HG03159 (cell line): ENCODE data around the gene AKR1C2.
"Not testable (repeated sequence)": the region's sequence is repeated elsewhere in the genome, so short reads cannot be mapped to it uniquely, and the experiment has no call there.

Experiments used
- ATAC-seq: cut with Tn5 transposase; IDR thresholded peaks from one replicate; pipeline ENCODE4 v1.9.1; 2021; ENCODE audit warnings: mild to moderate bottlenecking, moderate library complexity; ENCODE audit not compliant: unreplicated experiment

Gene AKR1C2

GRCh38 chr10:5003127-5004029 is at the start of gene AKR1C2:
AKR1C2 (minus strand) TSS chr10:5003857; CDS start chr10:5003835, 22 bp downstream.
- not testable (repeated sequence) for ATAC-seq

DNA sequence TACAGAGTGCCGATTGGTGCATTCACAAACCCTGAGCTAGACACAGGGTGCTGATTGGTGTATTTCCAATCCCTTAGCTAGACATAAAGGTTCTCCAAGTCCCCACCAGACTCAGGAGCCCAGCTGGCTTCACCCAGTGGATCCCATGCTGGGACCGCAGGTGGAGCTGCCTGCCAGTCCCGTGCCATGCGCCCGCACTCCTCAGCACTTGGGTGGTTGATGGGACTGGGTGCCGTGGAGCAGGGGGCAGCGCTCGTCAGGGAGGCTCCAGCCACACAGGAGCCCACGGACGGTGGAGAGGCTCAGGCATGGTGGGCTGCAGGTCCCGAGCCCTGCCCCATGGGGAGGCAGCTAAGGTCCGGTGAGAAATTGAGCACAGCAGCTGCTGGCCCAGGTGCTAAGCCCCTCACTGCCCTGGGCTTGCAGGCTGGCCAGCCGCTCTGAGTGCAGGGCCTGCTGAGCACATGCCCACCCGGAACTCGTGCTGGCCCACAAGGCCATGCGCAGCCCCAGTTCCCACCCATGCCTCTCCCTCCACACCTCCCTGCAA is 49.4 kb upstream of the AKR1C2 start:
- not testable (repeated sequence) for ATAC-seq

GRCh38 chr10:5047912-5048628 is 44.4 kb upstream of the AKR1C2 start:
- ATAC-seq: no peak

- ATAC-seq: not testable (repeated sequence)
Observed at GRCh38 chr10:5047055-5047454, 43.4 kb upstream of the AKR1C2 start.

DNA sequence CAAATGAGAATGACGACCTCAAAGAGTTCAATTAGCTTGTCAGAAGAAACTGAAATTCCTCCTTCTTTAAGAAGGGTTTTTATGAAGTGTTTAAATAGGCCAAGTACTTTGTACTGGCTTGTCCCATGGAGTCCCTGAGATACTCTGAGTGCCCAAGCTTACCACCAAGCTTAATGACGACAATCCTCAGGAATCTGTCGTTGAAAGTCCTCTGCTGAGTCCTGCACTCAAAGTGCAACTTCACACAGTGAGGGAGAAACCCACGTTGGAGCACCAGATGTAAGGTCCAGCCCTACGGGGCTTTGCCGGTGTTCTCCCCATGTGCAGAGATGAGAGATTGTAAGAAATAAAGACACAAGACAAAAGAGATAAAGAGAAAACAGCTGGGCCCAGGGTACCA is 42.8 kb upstream of the AKR1C2 start:
- no peak for ATAC-seq

GRCh38 chr10:5045095-5045494 is 41.4 kb upstream of the AKR1C2 start:
- ATAC-seq: no peak

DNA sequence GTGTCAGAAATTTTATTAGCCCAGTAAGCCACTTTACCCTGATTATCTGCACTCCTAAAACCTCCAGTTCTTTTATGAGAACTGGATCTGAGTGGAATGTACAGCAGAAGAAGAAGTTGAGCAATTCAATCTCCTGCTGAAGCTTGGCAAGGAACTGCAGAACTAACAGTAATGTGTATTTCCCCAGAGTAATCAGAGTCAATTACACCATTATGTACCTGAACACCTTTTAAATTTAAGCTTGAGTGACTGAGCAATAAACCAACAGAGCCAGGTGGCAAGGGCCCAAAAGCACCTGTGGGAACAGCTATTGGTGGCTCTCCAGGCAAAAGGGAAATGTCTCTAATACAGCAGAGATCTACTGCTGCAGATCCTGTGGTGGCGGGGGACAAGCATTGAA is 40.1 kb upstream of the AKR1C2 start:
- no peak for ATAC-seq

DNA sequence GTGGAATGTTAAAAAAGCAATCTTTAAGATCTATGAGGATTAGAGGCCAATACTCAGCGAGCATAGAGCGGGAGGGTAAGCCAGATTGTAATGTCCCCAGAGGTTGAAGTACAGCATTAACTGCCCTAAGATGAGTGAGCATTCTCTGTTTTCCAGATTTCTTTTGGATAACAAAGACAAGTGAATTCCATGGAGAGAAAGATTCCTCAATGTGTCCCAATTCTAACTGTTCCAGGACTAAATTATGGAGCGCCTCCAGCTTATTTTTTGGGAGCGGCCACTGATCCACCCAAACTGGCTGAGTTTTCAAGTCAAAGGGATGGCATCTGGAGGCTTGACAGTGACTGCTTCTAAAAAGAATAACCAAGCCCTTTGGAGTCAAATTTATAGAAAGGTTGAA is 39.3 kb upstream of the AKR1C2 start:
- no peak for ATAC-seq

GRCh38 chr10:5041471-5042023 is 37.9 kb upstream of the AKR1C2 start:
- ATAC-seq: no peak

GRCh38 chr10:5040781-5041470 is 37.3 kb upstream of the AKR1C2 start:
- ATAC-seq: no peak

DNA sequence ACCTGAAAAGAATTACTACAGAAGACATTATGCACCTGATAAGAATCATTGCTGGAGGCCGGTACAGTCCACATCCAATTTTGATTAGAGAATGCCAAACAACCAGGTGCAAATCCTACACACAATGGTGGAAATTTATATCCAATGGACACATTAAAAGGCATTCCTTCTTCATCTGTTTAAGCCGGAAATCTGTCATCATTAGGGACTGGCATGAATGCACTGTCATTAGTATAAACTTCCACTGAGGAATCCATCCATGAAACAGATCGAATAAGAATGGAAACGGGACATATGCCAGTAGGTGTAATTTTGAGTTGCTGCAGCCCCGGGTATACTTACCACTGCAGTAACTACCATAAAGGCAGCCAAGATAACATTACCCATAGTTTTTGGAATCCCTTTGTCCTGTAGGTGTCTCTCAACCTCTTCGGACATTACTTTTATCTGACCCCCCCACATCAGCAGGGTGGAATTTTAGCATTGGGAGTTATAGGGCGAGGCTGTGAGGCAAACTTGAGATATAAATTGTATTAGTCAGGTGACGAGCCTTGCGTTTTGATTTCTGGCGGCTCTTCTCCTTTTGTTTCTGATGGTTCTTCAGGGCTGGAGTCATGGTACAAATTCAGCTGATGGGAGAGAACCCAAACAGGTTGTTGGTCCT is 36.5 kb upstream of the AKR1C2 start:
- no peak for ATAC-seq

DNA sequence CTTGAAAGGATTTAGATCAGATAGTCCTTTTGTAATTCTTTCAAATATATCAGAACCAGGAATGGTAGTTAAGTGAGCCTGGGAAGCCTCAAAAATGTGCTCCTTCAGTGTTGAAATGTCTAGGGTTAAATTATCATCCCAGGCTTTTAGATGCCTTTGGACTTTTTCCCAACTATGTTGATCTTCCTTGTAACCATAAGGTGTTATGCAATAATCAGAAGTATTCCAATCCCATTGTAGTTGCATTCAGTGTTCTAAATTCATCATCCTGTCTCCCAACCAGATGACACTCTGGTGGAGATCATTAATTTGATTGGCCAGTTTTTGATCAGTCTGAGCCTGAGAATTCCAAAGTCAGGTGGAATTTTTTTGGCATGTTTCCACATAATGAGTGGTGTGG is 35.1 kb upstream of the AKR1C2 start:
- ATAC-seq: no peak

DNA sequence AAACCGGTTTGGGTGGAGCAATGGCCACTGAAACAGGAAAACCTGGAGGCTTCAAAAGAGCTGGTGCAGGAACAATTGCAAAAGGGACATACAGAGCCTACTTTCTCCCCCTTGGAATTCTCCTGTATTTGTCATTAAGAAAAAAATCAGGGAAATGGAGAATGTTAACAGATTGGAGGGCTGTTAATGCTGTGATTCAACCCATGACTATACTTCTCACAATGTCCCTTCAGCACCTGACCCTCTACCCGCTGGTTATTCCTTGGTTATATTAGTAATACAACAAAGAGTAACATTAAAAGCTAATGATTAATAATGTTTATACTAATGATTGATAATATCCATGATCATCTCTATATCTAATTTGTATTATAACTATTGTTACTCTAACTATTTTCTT is 34.4 kb upstream of the AKR1C2 start:
- no peak for ATAC-seq

DNA sequence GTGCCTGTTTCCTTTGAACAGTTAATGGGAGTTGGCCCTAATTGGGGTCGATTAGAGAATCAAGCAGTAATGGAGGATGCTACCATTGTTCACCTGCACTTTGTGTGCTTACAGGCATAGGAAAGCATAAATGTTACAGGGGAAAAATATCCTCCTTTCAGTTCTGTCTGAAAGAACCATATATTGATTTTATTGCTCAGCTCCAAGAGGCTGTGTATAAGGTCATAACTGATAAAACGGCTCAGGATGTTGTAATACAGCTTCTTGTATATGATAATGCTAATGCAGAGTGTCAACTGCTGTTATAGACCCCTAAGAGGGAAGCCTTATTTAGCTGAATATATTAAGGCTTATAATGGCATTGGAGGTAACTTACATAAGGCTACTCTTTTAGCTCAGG is 32.9 kb upstream of the AKR1C2 start:
- no peak for ATAC-seq

- ATAC-seq: no peak
Observed at GRCh38 chr10:5035356-5035755, 31.7 kb upstream of the AKR1C2 start.

GRCh38 chr10:5034588-5034987 is 30.9 kb upstream of the AKR1C2 start:
- no peak for ATAC-seq

DNA sequence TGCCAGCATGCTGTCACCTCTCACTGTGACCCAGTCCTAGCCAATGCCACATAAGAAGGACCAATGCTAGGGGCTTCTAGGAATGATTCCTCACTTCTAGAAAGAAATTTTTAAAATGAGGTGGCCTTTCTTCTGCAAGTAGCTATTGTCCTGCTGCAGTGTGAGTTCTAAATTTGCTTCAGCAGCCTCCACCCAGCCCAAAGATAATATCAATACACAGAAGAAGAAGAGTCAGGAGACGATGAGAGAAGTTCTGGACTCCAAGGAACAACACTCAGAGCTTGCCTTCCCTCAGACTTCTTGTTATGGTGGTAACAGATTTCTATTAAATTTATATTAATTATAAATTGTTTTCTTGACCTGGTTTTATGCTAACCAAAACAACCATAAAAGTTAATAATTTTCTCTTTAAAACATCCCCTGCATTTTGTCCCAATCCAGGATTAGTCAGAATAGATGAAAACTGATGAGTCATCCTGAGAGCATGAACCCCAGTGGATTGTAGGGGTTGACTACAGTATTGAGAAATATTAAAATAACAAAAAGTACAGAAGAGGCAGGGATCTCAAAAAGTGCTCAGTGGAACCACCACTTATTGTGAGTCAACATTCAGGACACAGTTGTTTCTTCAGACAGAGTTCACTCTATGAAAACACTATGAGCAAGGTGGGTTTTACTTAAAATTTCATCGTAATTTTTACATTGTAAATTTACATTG is 29.6 kb upstream of the AKR1C2 start:
- ATAC-seq: no peak

GRCh38 chr10:5032444-5032843 is 28.8 kb upstream of the AKR1C2 start:
- not testable (repeated sequence) for ATAC-seq

- not testable (repeated sequence) for ATAC-seq
Observed at GRCh38 chr10:5031588-5031987, 27.9 kb upstream of the AKR1C2 start.

- ATAC-seq: no peak
Observed at GRCh38 chr10:5030989-5031388, 27.3 kb upstream of the AKR1C2 start.
